Measurements from ENCODE around the gene GALNT9.
"Not testable (repeated sequence)": the region's sequence is repeated elsewhere in the genome, so short reads cannot be mapped to it uniquely, and the experiment has no call there.

The GALNT9 gene

DNA sequence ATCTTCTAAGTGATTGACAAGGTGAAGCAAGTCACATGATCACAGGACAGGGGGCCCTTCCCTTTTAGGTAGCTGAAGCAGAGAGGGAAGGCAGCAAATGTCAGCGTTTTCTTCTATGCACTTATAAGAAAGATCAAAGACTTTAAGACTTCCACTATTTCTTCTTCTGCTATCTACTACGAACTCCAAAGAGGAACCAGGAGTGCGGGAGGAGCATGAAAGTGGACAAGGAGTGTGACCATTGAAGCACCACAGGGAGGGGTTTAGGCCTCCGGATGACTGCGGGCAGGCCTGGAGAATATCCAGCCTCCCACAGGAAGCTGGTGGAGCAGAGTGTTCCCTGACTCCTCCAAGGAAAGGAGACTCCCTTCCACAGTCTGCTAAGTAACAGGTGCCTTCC, 76.4 kb downstream of the GALNT9 start:
- not testable (repeated sequence) for H4K8ac ChIP-seq (ENCODE audit: low read depth, low read length); H3K27ac ChIP-seq (replicated peaks; ENCODE audit: low read length); H2BK5ac ChIP-seq (ENCODE audit: low read length); H3K9ac ChIP-seq (ENCODE audit: low read depth, low read length, poor library complexity); DNase-seq (ENCODE audit: low spot score); H2BK15ac ChIP-seq (ENCODE audit: low read length); H3K4me2 ChIP-seq (ENCODE audit: insufficient read depth, low read length, poor library complexity, severe bottlenecking); H2AK5ac ChIP-seq (ENCODE audit: low read depth, low read length); H3K9me3 ChIP-seq (replicated peaks in 1 of 2; ENCODE audit: control insufficient read depth in 2 of 2, insufficient read depth in 1 of 2, low read depth in 1 of 2, low read length in 2 of 2); H2AFZ ChIP-seq (ENCODE audit: low read length); H4K91ac ChIP-seq (ENCODE audit: low read depth, low read length, poor library complexity); H3K18ac ChIP-seq (ENCODE audit: low read length); H3K79me1 ChIP-seq (ENCODE audit: low read depth, low read length); H3K4me3 ChIP-seq (ENCODE audit: low read length in 2 of 2); H2BK120ac ChIP-seq (ENCODE audit: low read depth, low read length); H3K4me1 ChIP-seq (ENCODE audit: control insufficient read depth in 2 of 2, insufficient read depth in 1 of 2, low read depth in 1 of 2, low read length in 2 of 2); H3K36me3 ChIP-seq (replicated peaks in 1 of 2; ENCODE audit: control insufficient read depth in 2 of 2, insufficient read depth in 2 of 2, low read length in 2 of 2); H3K14ac ChIP-seq (ENCODE audit: low read length); H3K4ac ChIP-seq (ENCODE audit: low read length); H2BK12ac ChIP-seq (ENCODE audit: low read length); H3K23ac ChIP-seq (ENCODE audit: low read depth, low read length, poor library complexity)
- peaks cover 0 to 35% (median 0%) of the 10 kb centered on the region in 3 experiments for H3K27me3 ChIP-seq (ENCODE audit: control insufficient read depth in 3 of 3, insufficient read depth in 3 of 3, low read depth in 1 of 3, low read length in 3 of 3)
- WGBS, 2 donors (ENCODE audit: extremely low coverage in 2 of 2, insufficient read length in 2 of 2, insufficient replicate concordance in 1 of 2), result no CpG with 5 or more reads among the region's 5 CpGs

DNA sequence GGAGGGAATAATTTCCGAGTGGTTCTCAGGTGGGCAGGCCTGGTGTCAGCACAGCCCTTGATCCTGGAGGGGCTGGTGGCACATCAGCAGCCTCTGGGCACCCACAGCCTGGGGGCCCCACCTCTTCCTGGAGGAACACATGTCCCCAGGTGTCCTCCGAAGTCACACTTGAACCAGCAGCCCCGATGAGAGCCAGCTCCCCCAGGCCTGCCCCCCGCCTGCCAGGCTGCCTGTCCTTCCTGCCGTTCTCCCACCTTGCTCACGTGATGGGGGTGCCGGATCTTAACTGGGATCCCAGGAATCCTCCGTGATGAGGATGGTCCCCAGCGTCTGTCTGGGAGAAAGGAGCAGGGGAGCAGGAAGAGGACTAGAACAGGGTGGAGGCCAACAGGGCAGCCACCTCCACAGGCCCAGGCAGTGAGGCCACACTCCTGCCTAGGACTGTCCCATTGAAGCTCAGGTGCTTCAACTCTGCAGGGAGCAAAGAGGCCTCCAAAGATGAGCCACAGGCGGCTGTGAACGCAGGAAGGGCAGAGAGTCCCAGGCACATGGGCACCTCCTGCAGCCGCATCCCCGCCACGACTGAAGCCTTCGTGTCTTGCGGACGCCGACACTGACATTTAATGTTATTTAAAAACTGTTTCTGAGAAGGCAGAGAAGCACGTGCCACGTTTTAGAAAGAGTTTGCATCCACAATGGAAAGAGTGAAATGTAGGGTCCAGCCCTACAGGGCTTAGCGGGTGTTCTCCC, 77.5 kb downstream of the GALNT9 start:
- H3K23ac ChIP-seq (ENCODE audit: low read depth, low read length, poor library complexity), result peak overlapping the region; percentile 44
- H2BK120ac ChIP-seq (ENCODE audit: low read depth, low read length), result no peak overlapping the region
- H2BK12ac ChIP-seq (ENCODE audit: low read length), result peak overlapping the region; percentile 84
- peak overlapping the region; percentile 21 for H3K9ac ChIP-seq (ENCODE audit: low read depth, low read length, poor library complexity)
- peak overlapping the region; percentile 56 for H2AK5ac ChIP-seq (ENCODE audit: low read depth, low read length)
- no peak overlapping the region for H2AFZ ChIP-seq (ENCODE audit: low read length)
- H2BK5ac ChIP-seq (ENCODE audit: low read length), result peak overlapping the region; percentile 66
- no peak overlapping the region for H3K27ac ChIP-seq (replicated peaks; ENCODE audit: low read length)
- H3K27me3 ChIP-seq (ENCODE audit: control insufficient read depth in 3 of 3, insufficient read depth in 3 of 3, low read depth in 1 of 3, low read length in 3 of 3), result peaks cover 0 to 34% (median 0%) of the 10 kb centered on the region in 3 experiments
- H3K4me2 ChIP-seq (ENCODE audit: insufficient read depth, low read length, poor library complexity, severe bottlenecking), result no peak overlapping the region
- no peak overlapping the region for H4K8ac ChIP-seq (ENCODE audit: low read depth, low read length)
- H4K91ac ChIP-seq (ENCODE audit: low read depth, low read length, poor library complexity), result no peak overlapping the region
- no peaks in the 10 kb centered on the region for H3K4me1 ChIP-seq (ENCODE audit: control insufficient read depth in 2 of 2, insufficient read depth in 1 of 2, low read depth in 1 of 2, low read length in 2 of 2)
- no peak overlapping the region for H3K4ac ChIP-seq (ENCODE audit: low read length)
- peaks cover 3% of the 10 kb centered on the region for H3K79me1 ChIP-seq (ENCODE audit: low read depth, low read length)
- WGBS, 2 donors (ENCODE audit: extremely low coverage in 2 of 2, insufficient read length in 2 of 2, insufficient replicate concordance in 1 of 2), result no CpG with 5 or more reads among the region's 21 CpGs
- no peak overlapping the region for H3K4me3 ChIP-seq (ENCODE audit: low read length in 2 of 2)
- peak overlapping the region; percentile 21 for H3K14ac ChIP-seq (ENCODE audit: low read length)
- peak overlapping the region; percentile 64 for H3K18ac ChIP-seq (ENCODE audit: low read length)
- no peaks in the 10 kb centered on the region for H3K36me3 ChIP-seq (replicated peaks in 1 of 2; ENCODE audit: control insufficient read depth in 2 of 2, insufficient read depth in 2 of 2, low read length in 2 of 2)
- no peak for DNase-seq (ENCODE audit: low spot score)
- no peak overlapping the region for H2BK15ac ChIP-seq (ENCODE audit: low read length)
- H3K9me3 ChIP-seq (replicated peaks in 1 of 2; ENCODE audit: control insufficient read depth in 2 of 2, insufficient read depth in 1 of 2, low read depth in 1 of 2, low read length in 2 of 2), result peaks cover 0 to 3% of the 10 kb centered on the region in 2 donors

DNA sequence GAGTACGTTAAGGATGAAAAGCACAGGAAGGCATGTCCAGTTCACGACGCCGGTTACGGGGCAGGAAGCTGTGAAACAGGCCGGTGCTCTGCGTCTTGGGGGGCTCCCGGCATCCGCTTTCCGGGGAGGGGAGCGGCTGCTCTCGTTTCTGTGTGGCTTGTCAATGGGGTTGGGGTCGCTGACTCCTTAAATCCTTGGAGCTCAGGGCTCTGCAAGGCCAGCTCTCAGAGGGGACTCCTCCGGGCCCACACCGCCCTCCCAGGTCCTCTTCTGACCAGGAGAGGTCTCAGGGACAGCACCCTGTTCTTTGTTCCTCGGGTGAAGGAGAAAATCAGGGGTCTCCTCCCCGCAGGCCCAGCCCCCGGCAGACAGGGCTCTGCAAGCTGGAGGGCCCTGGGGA, 78.1 kb downstream of the GALNT9 start:
- H3K27ac ChIP-seq (replicated peaks; ENCODE audit: low read length), result no peak overlapping the region
- no peak overlapping the region for H3K23ac ChIP-seq (ENCODE audit: low read depth, low read length, poor library complexity)
- no peak overlapping the region for H3K18ac ChIP-seq (ENCODE audit: low read length)
- no peak overlapping the region for H2BK12ac ChIP-seq (ENCODE audit: low read length)
- H2AFZ ChIP-seq (ENCODE audit: low read length), result no peak overlapping the region
- no peak overlapping the region for H4K91ac ChIP-seq (ENCODE audit: low read depth, low read length, poor library complexity)
- no peaks in the 10 kb centered on the region for H3K36me3 ChIP-seq (replicated peaks in 1 of 2; ENCODE audit: control insufficient read depth in 2 of 2, insufficient read depth in 2 of 2, low read length in 2 of 2)
- no peak overlapping the region for H3K9ac ChIP-seq (ENCODE audit: low read depth, low read length, poor library complexity)
- no peak overlapping the region for H2BK15ac ChIP-seq (ENCODE audit: low read length)
- no peak overlapping the region for H3K4me3 ChIP-seq (ENCODE audit: low read length in 2 of 2)
- H2BK120ac ChIP-seq (ENCODE audit: low read depth, low read length), result no peak overlapping the region
- no peak overlapping the region for H3K4ac ChIP-seq (ENCODE audit: low read length)
- peak overlapping the region; percentile 56 for H2AK5ac ChIP-seq (ENCODE audit: low read depth, low read length)
- WGBS, 2 donors (ENCODE audit: extremely low coverage in 2 of 2, insufficient read length in 2 of 2, insufficient replicate concordance in 1 of 2), result no CpG with 5 or more reads among the region's 18 CpGs
- DNase-seq (ENCODE audit: low spot score), result no peak
- H3K27me3 ChIP-seq (ENCODE audit: control insufficient read depth in 3 of 3, insufficient read depth in 3 of 3, low read depth in 1 of 3, low read length in 3 of 3), result peaks cover 0 to 34% (median 0%) of the 10 kb centered on the region in 3 experiments
- no peaks in the 10 kb centered on the region for H3K4me1 ChIP-seq (ENCODE audit: control insufficient read depth in 2 of 2, insufficient read depth in 1 of 2, low read depth in 1 of 2, low read length in 2 of 2)
- H3K4me2 ChIP-seq (ENCODE audit: insufficient read depth, low read length, poor library complexity, severe bottlenecking), result no peak overlapping the region
- H3K79me1 ChIP-seq (ENCODE audit: low read depth, low read length), result peaks cover 3% of the 10 kb centered on the region
- peaks cover 0 to 3% of the 10 kb centered on the region in 2 donors for H3K9me3 ChIP-seq (replicated peaks in 1 of 2; ENCODE audit: control insufficient read depth in 2 of 2, insufficient read depth in 1 of 2, low read depth in 1 of 2, low read length in 2 of 2)
- H2BK5ac ChIP-seq (ENCODE audit: low read length), result peak overlapping the region; percentile 24
- H4K8ac ChIP-seq (ENCODE audit: low read depth, low read length), result no peak overlapping the region
- peak overlapping the region; percentile 10 for H3K14ac ChIP-seq (ENCODE audit: low read length)

DNA sequence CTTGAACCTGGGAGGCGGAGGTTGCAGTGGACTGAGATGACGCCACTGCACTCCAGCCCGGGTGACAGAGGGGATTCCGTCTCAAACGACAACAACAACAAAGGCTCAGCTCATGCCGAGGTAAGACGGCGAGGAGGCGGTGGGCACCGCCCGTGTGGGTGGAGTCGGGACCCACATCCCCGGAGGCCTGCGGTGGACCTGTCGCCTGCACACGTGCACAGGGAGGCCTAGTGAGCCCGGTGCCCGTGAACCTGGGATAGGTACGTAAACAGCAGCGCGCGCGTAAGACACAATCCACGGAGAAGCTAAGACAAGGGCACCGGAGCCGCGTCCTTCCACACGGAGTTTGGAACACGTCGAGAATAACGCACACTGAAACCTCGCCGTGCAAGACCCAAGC, 78.7 kb downstream of the GALNT9 start:
- Histone ChIP-seq H3K4me1 (ENCODE audit: control insufficient read depth in 2 of 2, insufficient read depth in 1 of 2, low read depth in 1 of 2, low read length in 2 of 2) (no peaks in the 10 kb centered on the region), H3K4ac (ENCODE audit: low read length) (no peak overlapping the region), H3K79me1 (ENCODE audit: low read depth, low read length) (peaks cover 2% of the 10 kb centered on the region), H2BK120ac (ENCODE audit: low read depth, low read length) (no peak overlapping the region), H3K14ac (ENCODE audit: low read length) (no peak overlapping the region), H3K36me3 (replicated peaks in 1 of 2; ENCODE audit: control insufficient read depth in 2 of 2, insufficient read depth in 2 of 2, low read length in 2 of 2) (no peaks in the 10 kb centered on the region), H2BK5ac (ENCODE audit: low read length) (no peak overlapping the region), H3K9ac (ENCODE audit: low read depth, low read length, poor library complexity) (no peak overlapping the region), H3K27me3 (ENCODE audit: control insufficient read depth in 3 of 3, insufficient read depth in 3 of 3, low read depth in 1 of 3, low read length in 3 of 3) (peaks cover 0 to 36% (median 0%) of the 10 kb centered on the region in 3 experiments), H2BK12ac (ENCODE audit: low read length) (no peak overlapping the region), H3K4me2 (ENCODE audit: insufficient read depth, low read length, poor library complexity, severe bottlenecking) (no peak overlapping the region), H3K23ac (ENCODE audit: low read depth, low read length, poor library complexity) (no peak overlapping the region), H4K8ac (ENCODE audit: low read depth, low read length) (no peak overlapping the region), H2AK5ac (ENCODE audit: low read depth, low read length) (peak overlapping the region; percentile 42), H3K18ac (ENCODE audit: low read length) (peak overlapping the region; percentile 41), H3K9me3 (replicated peaks in 1 of 2; ENCODE audit: control insufficient read depth in 2 of 2, insufficient read depth in 1 of 2, low read depth in 1 of 2, low read length in 2 of 2) (peaks cover 0 to 3% of the 10 kb centered on the region in 2 donors), H4K91ac (ENCODE audit: low read depth, low read length, poor library complexity) (no peak overlapping the region), H3K4me3 (ENCODE audit: low read length in 2 of 2) (no peak overlapping the region), H3K27ac (replicated peaks; ENCODE audit: low read length) (no peak overlapping the region), H2AFZ (ENCODE audit: low read length) (no peak overlapping the region), H2BK15ac (ENCODE audit: low read length) (no peak overlapping the region)
- no peak for DNase-seq (ENCODE audit: low spot score)
- no CpG with 5 or more reads among the region's 33 CpGs for WGBS, 2 donors (ENCODE audit: extremely low coverage in 2 of 2, insufficient read length in 2 of 2, insufficient replicate concordance in 1 of 2)
